GM12801 (cell line): ENCODE data around the gene CHST14.

Experiments
- TF ChIP-seq, protein P1 (sequence below): IDR thresholded peaks from one replicate; pipeline ENCODE4 v1.5.1; 2011; ENCODE audit warnings: control low read depth; ENCODE audit not compliant: insufficient read length; ENCODE audit errors: extremely low read depth

CHST14 gene, protein sequence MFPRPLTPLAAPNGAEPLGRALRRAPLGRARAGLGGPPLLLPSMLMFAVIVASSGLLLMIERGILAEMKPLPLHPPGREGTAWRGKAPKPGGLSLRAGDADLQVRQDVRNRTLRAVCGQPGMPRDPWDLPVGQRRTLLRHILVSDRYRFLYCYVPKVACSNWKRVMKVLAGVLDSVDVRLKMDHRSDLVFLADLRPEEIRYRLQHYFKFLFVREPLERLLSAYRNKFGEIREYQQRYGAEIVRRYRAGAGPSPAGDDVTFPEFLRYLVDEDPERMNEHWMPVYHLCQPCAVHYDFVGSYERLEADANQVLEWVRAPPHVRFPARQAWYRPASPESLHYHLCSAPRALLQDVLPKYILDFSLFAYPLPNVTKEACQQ

DNA sequence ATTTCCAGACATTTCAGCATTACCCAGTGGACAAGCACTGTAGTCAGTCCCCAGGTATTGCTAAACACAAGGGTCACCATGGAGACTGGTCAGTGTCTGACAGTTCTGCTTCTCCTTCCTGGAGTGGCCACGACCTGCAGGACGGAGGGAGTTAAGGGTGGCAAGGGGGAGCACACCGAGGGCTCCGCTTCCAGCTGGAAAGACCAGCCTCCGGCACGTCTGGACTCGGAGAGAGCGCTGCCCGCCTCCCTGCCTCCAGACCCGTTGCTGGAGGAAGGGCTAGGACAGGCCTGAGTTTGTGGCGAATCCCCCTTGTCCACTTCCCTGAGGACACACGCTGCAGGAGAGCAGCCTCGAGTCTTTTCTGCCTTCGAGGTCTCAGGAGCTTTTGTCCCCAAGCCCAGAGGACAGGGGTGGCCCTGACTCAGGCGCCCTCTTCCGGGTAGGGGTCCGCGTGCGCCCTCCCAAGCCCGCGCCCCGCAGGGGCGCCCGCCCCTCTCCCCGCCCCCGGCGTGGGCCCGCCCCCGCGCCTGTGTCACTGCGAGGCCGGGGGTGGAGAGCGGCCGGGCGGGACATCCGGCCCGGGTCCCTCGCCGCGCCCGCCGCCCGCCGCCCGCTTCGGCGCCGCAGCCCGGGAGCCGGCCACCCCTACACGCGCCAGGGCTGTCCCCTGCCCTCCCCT, at the start of gene CHST14:
Gene CHST14 (plus strand): TSS at position 562 of the 682 bp plus-strand sequence. CDS start 230 bp downstream, outside the sequence.
- TF ChIP-seq, protein P1, sequence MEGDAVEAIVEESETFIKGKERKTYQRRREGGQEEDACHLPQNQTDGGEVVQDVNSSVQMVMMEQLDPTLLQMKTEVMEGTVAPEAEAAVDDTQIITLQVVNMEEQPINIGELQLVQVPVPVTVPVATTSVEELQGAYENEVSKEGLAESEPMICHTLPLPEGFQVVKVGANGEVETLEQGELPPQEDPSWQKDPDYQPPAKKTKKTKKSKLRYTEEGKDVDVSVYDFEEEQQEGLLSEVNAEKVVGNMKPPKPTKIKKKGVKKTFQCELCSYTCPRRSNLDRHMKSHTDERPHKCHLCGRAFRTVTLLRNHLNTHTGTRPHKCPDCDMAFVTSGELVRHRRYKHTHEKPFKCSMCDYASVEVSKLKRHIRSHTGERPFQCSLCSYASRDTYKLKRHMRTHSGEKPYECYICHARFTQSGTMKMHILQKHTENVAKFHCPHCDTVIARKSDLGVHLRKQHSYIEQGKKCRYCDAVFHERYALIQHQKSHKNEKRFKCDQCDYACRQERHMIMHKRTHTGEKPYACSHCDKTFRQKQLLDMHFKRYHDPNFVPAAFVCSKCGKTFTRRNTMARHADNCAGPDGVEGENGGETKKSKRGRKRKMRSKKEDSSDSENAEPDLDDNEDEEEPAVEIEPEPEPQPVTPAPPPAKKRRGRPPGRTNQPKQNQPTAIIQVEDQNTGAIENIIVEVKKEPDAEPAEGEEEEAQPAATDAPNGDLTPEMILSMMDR, result no peak

DNA sequence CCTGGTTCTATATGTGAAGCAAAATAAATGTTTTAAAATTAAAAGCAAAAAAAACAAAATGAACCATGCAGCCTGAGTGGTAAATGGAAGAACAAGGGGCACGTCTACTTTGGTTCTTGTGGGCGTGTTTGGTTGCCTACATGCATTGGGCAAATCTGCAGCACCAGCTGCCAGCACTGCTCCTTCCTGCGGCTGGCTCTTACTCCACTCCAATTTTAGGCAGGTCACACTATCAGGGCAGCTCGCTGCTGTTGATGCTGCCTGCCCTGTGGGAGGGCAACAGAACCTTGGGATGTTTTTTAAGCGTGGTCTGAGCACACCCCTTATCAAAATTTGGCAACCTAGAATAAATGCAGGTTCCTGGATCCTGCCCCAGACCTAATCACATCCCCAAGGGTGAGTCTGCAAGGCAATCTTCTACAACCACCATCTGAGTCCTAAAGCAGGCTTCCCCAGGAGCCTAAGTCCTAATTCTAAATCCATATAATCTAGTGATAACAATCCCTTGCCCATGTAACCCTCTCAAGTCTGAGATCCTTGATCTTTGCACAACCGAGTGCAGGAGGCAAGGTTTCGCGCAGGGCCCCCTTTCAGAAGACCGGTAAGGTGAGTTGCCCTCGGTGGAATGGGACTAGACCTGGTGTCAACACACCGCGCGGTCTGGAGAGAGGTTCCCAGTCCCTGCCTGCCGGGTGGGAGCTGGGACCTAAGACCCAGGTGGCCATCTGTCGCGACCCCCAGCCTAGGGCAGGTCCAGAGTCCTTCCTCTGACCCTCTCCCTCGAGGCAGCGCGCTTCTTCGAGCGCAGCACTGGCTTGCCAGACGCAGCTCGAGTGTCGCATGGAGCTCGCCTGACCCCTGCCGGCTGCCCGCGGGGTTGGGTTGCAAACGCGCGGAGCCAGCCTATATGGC, 49.3 kb upstream of the CHST14 start:
- TF ChIP-seq, protein P1, result no peak

DNA sequence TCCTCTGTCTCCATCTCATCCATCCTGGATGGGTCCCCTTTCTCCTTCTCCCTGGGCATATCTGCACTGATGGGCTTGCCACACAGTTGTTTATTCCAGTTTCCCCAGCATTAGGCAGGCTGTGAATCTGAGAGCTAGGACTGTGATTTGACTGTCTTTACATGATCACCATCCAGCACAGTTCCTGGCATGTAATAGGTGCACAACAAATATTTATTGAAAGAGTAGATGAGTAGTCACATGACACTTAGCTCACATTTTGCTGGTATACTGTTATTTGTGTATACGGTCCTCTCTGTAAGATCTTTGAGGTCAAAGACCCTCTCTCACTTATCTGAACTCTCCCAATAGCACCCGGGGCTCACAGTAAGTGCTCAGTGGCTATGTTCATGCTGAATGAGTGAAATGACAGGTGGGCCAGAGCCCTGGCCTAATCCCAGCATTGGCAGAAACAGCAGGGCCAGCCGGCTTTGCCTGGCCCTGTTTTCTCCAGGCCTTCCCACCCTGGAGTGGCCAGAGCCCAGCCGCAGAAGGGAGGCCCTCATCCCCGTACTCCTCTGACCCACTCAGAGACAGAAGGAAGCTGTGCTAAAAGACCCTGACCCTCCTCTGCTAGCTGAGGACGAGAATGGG, 46.2 kb upstream of the CHST14 start:
- TF ChIP-seq, protein P1, result no peak

DNA sequence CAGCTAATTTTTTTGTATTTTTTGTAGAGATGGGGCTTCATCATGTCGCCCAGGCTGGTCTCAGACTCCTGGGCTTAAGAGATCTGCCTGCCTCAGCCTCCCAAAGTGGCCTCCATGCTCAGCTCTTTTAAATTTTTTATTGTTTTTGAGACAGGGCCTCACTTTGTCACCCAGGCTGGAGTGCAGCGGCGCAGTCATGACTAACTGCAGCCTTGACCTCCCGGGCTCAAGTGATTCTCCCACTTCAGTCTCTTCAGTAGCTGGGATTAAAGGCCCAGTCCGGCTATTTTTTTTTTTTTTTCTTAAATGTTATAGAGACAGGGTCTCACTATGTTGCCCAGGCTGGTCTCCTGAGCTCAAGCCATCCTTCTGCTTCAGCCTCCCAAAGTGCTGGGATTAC, 45.1 kb upstream of the CHST14 start:
- TF ChIP-seq, protein P1, result no peak

DNA sequence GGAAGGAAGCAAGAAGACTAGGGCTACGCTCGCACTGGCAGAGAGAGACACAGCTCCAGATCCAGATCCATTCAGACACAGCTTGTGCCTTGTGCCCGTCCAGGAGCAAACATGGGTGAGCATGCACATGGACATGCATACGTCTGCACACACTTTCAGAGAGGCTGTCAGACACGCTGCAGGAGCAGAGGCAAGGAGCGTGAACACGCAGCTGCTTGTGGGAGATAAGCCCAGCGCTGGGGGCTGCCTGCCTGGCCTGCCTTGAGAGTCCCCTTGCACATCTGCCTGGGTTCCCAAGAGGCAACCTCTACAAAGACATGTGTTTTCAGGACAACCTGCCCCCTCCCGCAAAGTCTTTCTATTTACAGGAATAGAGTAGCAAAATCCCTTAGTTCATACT, 43.6 kb upstream of the CHST14 start:
- TF ChIP-seq, protein P1, result no peak

DNA sequence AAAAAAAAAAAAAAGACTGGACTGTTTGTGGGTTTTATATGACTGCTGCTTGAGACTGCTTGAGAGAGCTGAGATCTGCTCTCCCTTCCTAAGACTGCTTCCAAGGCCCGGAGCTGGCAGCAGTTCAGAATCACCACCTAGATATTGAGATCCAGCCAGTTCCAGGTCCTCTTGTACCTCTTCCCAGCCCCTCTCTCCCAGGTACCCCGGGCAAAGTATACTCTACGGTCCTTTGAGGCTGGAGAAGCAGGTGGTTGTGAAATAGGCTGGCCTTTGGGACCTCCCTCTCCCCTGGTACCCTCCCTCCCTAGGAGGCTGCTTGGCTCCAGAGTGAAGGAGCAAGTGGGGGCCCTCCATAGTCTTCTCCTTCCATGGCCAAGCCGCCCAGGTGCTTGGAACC, 42.6 kb upstream of the CHST14 start:
- TF ChIP-seq, protein P1, result no peak
